GM18502 (cell line): ENCODE data around the gene PAX3.

Experiments
- ATAC-seq: cut with Tn5 transposase; IDR thresholded peaks from one replicate; pipeline ENCODE4 v1.9.1; 2021; ENCODE audit warnings: mild to moderate bottlenecking; ENCODE audit not compliant: unreplicated experiment, poor library complexity

PAX3 gene

GRCh38 chr2:222238072-222238471 lies 60.7 kb downstream of the PAX3 start:
- ATAC-seq = no peak

GRCh38 chr2:222232839-222233238 lies 66.0 kb downstream of the PAX3 start:
- ATAC-seq = no peak

DNA sequence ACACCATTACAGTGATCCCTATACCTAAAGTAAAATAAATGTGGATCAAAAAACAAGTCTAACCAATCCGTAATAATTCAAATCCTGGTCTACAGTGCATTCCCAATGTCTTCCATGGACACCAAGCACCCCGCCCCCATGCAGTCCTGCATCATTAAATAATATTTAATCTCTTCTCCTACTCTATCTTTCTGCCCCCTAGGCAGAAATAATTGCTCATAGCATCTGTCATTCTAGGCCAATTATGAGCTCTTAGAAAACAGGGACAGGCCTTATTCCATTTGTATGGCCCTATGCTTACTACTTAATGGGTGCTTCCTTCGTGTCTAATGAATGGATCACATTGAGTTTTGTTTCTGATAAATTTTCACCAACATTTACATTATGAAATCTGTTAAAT lies 66.4 kb downstream of the PAX3 start:
- no peak for ATAC-seq

GRCh38 chr2:222228054-222228453 lies 70.7 kb downstream of the PAX3 start:
- ATAC-seq = no peak

DNA sequence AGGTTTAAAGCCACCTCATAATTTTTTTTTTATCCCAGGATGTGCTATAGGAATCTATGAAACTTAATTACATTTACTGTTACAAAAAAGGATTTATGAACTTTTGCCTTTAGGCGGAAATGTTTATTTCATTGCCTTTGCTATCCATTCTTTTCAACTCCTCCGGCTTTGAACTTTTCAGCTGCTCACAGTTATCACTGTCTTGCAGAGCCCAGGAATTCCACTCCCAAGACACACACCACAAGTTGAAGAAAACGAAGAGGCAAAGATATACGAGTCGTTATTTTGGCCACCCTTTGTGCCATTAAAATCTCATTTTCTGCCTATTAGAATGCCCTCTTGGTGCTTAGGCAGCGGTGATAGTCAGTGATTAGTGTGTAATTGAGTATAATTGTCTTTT lies 80.0 kb downstream of the PAX3 start:
- ATAC-seq = no peak

DNA sequence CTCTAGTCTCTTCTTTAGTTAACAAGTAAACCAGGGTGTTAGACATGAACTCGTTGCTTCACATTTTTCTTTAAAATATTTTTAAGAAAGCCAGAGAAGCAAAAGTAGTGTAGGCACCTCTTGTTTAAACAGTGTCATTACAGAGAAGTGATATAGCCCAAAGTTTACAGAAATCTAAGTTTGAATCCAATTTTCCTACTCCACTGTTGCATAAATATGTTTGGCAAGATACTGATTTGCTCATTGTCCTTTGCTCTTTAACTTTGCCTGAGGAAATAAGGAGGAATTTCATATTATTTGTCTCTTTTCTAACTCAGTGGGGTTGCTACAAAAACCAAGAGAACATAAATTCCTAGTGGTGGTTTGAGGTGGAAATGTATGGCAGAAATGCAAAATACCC lies 81.1 kb downstream of the PAX3 start:
- ATAC-seq = no peak

DNA sequence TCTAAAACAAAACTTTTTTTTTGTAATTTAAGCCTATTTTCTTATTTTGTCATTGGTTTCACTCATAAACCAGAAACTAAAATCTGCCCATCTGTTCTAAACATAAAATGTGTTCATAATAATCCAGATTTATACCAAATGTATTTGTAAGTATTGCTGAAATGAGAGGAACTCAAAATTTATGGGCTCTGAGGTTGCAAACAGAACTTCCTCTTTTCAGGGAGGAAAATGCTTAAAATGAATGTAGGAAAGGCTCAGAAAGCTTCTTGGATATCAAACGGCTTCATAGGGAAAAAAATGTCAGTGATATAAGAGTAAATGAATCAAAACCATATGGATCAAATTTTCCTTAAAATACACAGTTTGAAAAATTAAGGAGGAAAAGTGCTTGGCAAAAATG lies 83.9 kb downstream of the PAX3 start:
- ATAC-seq = no peak

DNA sequence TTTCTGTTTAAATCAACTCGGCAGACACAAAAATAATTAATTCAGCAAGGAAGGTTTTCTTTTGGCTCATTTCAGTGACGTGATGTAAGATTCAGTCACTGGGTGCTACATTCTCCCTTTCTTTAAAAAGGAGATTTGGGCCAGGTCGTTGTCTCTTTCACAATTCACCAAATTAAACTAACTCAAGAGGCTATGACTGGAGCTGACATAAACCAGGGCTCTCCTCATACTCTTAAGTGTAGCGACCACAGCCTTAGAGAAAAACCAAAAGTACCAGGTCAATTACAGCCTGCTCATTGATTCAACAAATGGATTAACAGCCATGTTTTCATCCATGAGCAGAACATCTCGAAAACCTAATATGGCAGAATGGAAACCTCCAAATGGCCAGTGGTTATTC lies 85.7 kb downstream of the PAX3 start:
- ATAC-seq = no peak

- no peak for ATAC-seq
Measured at GRCh38 chr2:222212571-222212970, 86.2 kb downstream of the PAX3 start.

- ATAC-seq = no peak
Measured at GRCh38 chr2:222208010-222208690, 90.6 kb downstream of the PAX3 start.

DNA sequence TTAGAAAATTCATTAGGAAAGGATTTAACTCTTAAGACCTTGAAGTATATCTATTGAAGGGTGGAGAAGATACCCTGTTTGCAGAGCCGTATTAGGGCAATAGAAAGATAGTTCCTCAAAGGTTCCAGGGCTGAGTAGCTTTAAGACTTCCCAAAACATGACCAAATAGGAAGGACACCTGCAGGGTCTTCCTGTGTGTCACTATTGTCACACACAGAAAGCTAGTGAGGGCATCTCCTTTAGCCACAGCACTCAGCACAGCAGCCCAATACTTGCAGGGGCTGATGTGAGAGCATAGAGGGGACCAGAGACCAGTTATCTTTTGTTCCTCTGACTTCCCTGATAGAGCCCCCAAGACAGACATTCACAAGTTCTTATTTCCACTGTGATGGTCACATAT lies 93.7 kb downstream of the PAX3 start:
- ATAC-seq = no peak

GRCh38 chr2:222203041-222203440 lies 95.8 kb downstream of the PAX3 start:
- ATAC-seq = no peak

- no peak for ATAC-seq
Measured at GRCh38 chr2:222196159-222196558, 102.6 kb downstream of the PAX3 start.

DNA sequence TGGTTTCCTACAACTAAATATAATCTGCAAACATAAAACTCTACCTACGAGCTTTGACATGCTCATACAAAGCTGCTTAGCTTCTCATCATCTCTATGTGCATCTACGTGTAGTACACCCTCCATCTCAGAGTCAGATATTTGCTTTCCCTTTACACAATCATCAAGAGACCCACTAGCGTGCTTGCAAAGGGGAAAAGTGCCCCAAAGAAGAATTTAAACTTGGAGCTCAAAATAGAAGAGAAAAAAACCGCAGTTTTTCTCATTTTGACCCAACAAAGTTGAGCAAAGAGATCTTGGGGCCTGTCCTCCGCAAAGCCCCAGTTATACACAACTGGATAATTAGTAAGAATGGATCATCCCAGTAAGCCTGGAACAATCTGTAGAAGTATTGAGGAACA lies 104.1 kb downstream of the PAX3 start:
- no peak for ATAC-seq

DNA sequence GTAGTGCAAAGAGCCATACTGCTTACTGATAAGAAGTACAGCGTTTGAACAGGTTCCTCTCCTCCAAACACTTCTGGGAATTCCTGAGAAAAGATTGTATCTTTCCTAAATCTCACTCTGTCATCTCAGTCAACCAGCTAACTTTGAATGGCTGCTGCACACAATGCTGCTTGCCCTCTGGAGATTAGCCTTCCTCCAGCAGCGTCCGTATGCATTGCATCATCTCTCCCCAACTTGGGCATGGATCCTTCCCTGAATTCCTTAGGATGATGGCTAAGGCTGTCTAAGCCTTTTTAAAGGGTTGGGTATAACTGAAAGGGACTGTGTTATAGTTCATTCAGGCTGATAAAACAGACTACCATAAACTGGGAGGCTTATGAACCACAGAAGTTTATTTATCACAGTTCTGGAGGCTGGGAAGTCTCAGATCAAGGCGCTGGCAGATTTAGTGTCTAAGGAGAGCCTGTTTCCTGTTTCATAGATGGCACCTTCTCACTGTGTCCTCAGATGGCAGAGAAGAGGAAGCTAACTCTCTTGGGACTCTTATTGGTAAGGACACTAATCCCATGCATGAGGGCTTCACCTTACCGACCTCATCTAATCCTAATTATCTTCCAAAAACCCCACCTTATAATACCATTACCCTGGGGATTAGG lies 105.3 kb downstream of the PAX3 start:
- no peak for ATAC-seq

DNA sequence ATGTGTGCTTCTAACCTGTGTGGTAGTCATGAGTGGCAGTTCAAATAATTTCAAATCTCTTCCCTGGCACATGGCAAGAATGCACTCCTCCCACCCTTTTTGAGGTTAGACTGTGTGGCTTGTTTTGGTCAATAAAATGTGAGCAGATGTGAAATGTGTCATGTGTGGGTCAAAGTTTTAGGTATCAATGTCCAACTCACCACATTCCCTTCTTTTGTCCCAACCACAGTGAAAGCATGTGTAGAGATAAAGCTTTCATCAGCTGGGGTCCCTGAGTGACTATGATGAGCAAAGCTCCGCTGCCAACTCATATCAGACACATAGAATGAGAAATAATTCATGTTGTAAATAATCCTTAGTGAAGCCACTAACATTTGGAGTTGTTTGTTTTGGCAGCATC lies 118.2 kb downstream of the PAX3 start:
- no peak for ATAC-seq

DNA sequence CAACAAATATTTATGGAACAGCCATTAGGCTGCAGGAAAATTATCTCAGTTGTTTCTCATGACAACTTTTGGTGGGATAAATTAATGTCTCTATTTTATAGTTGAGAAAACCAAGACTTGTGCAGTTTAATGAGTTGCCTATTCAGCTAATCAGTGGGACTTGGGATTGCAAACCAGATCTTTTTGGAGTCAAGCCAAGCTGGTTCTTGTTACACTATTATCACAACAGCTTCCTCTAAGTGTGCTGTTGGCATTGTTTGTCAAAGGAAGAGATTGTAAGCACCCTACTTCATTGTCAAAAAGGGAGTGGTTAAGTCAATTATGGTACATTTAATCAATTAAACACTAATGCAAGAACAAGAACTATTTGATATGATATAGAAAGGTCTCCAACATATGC lies 119.2 kb downstream of the PAX3 start:
- ATAC-seq = no peak

- no peak for ATAC-seq
Measured at GRCh38 chr2:222178450-222178849, 120.3 kb downstream of the PAX3 start.

GRCh38 chr2:222176890-222177289 lies 121.9 kb downstream of the PAX3 start:
- ATAC-seq = no peak

GRCh38 chr2:222174450-222174849 lies 124.3 kb downstream of the PAX3 start:
- ATAC-seq = no peak

- ATAC-seq = no peak
Measured at GRCh38 chr2:222169346-222169745, 129.5 kb downstream of the PAX3 start.

DNA sequence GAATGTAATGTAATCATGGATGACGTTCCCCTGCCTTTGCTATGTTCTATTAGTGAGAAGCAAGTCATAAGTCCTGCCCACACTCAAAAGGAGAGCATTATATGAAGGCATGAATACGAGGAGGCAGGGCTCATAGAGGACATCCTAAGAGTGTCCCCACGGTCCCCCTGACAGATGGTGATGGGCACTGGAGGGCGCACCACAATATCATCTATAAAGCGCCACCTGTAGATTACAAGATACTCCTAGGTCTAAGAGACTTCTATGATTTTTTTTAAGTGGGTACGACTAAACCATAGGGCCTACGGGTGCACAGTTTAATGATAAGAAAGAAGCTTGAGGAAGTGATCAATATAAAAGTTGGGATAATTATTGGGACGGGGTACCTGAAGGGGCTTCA lies 131.0 kb downstream of the PAX3 start:
- no peak for ATAC-seq
